ENCODE results near the gene HJURP.

HJURP gene

GRCh38 chr2:233830111-233830802, 24.1 kb downstream of the HJURP start:
- TF ChIP-seq GATA2 (IDR thresholded peaks at IDR 0.05; ENCODE audit: low read depth, low read length) = no peak
- no peak for TF ChIP-seq GATA3 (IDR thresholded peaks at IDR 0.05; ENCODE audit: low read depth, low read length)

GRCh38 chr2:233829193-233830110, 24.9 kb downstream of the HJURP start:
- TF ChIP-seq GATA2 (IDR thresholded peaks at IDR 0.05; ENCODE audit: low read depth, low read length) (no peak), GATA3 (IDR thresholded peaks at IDR 0.05; ENCODE audit: low read depth, low read length) (no peak)

GRCh38 chr2:233828546-233829192, 25.7 kb downstream of the HJURP start:
- TF ChIP-seq GATA3 (IDR thresholded peaks at IDR 0.05; ENCODE audit: low read depth, low read length) (no peak), GATA2 (IDR thresholded peaks at IDR 0.05; ENCODE audit: low read depth, low read length) (no peak)

GRCh38 chr2:233824373-233824772, 30.0 kb downstream of the HJURP start:
- TF ChIP-seq GATA3 (IDR thresholded peaks at IDR 0.05; ENCODE audit: low read depth, low read length) = no peak

GRCh38 chr2:233823731-233824121, 30.6 kb downstream of the HJURP start:
- TF ChIP-seq GATA2 (IDR thresholded peaks at IDR 0.05; ENCODE audit: low read depth, low read length) (no peak), GATA3 (IDR thresholded peaks at IDR 0.05; ENCODE audit: low read depth, low read length) (no peak)

- TF ChIP-seq GATA2 (IDR thresholded peaks at IDR 0.05; ENCODE audit: low read depth, low read length) (no peak), GATA3 (IDR thresholded peaks at IDR 0.05; ENCODE audit: low read depth, low read length) (no peak)
These were observed 31.3 kb downstream of the HJURP start for GRCh38 chr2:233822781-233823730.

- TF ChIP-seq GATA2 (IDR thresholded peaks at IDR 0.05; ENCODE audit: low read depth, low read length) (no peak), GATA3 (IDR thresholded peaks at IDR 0.05; ENCODE audit: low read depth, low read length) (no peak)
These were observed 32.1 kb downstream of the HJURP start for GRCh38 chr2:233822101-233822771.

GRCh38 chr2:233821709-233822100, 32.6 kb downstream of the HJURP start:
- TF ChIP-seq GATA3 (IDR thresholded peaks at IDR 0.05; ENCODE audit: low read depth, low read length) = no peak

GRCh38 chr2:233821196-233821595, 33.1 kb downstream of the HJURP start:
- TF ChIP-seq GATA2 (IDR thresholded peaks at IDR 0.05; ENCODE audit: low read depth, low read length) (no peak), GATA3 (IDR thresholded peaks at IDR 0.05; ENCODE audit: low read depth, low read length) (no peak)

GRCh38 chr2:233820774-233821105, 33.6 kb downstream of the HJURP start:
- TF ChIP-seq GATA3 (IDR thresholded peaks at IDR 0.05; ENCODE audit: low read depth, low read length) = no peak
- TF ChIP-seq GATA2 (IDR thresholded peaks at IDR 0.05; ENCODE audit: low read depth, low read length) = no peak

- TF ChIP-seq GATA2 (IDR thresholded peaks at IDR 0.05; ENCODE audit: low read depth, low read length) (no peak), GATA3 (IDR thresholded peaks at IDR 0.05; ENCODE audit: low read depth, low read length) (no peak)
These were observed 34.2 kb downstream of the HJURP start for GRCh38 chr2:233819884-233820773.

Measured in SH-SY5Y (cell line).